NCI-H1105 (cell line): ENCODE results near the gene PKLR.
"Not testable (repeated sequence)": the region's sequence is repeated elsewhere in the genome, so short reads cannot be mapped to it uniquely, and the experiment has no call there.

Experiments
- DNase-seq: peaks from one replicate; lab custom pipeline; 2025; lab: John Stamatoyannopoulos, UW

The PKLR gene

DNA sequence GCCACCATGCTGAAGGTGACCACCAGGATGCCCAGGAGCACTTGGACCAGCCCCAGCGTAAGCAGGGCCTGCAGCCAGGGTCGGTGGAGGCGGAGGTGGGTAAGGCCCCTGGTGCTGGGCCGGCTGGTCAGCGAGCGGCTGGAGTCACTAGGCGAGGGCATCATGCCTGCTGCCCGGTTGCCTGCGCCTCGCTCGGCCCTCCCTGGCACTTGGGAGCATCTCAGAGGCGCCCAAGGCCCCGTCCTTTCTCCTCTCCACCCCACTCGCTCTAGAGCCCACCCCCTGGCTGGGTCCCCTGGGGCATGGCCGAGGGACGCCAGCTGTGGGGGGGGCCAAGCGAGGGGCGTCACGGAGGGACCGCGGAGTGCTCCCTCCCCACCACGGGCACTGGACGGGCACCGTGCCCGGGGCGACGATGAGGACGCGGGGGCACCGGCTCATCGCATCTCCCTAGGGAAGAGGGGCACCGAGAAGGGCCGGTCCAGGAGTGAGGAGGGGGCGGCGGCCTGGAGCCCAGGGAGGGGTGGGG lies 46.5 kb downstream of the PKLR start:
- peak; percentile 27 for DNase-seq

DNA sequence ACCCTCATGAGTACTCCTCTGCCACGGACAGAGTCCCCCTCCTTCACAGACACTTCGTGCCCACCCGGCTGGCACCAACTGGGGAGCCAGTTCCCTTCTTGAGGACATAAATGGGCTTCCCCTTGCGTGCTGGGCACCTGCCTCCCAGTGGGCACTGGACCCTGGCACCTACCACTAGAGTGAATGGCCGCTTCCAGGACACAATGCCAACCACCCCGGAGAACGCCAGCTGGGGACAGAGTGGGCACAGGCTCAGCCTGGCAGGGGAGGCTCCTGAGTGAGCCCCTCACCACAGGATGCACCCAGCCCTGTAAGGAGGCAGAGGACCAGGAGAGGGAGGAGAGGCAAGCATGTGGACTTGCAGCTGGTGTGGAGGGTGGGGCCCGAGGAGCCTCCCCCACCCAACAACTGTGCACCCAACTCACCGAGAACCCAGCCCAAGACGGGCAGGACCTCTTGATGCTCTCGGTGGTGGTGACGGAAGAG lies 47.0 kb downstream of the PKLR start:
- DNase-seq = no peak

DNA sequence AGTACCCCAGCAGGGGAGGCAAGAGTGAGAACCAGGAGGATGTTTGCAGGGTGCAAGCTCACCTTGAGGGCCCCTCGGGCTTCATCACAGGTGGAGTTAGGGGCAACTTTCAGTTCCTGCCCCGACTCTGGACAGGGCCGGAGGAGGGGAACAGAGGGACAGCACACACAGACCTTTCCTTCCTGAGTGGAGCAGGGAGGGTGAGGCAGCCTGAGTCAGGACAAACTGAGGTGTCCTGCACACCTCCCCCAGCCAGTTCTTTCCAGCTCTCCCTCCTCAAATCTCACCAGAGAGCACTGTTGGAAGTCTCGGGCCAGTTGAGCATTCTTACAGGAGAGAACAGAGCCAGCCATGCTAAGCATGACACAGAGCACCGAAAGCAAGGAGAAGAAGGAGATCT lies 47.4 kb downstream of the PKLR start:
- no peak for DNase-seq

DNA sequence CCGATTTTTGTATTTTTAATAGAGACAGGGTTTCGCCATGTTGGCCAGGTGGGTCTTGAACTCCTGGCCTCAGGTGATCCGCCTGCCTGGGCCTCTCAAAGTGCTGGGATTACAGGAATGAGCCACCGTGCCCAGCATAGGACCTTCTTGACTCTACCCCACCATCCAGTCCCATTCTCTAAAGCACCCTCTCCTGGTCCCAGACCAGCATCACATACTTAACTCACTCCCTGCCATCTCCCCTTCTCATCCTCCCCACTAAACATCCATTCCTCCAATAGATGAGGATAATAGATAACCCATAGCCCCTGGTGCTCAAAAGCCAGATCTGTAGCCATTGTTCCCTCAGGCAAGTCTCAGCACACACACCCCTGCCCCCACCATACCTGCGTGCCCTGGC lies 48.0 kb downstream of the PKLR start:
- no peak for DNase-seq

DNA sequence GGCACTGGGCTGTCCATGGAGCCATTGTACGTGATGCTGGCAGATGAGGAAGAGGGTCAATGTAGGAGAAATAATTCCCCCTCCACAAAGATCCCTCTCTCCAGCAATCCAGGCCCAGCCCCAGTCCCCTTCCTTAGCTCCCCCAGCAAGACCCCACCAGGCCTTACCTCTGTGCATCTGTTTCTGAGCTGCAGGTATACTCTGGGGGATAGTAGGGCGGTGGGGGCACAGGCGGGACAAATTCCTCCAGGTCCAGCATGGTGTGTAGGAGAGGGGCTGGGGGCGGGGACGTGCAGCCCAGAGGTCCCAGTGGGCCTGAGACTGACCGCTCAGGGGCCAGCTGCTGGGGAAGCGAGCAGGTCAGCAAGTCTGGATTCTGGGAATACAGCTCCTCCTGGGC lies 49.7 kb downstream of the PKLR start:
- DNase-seq = no peak

DNA sequence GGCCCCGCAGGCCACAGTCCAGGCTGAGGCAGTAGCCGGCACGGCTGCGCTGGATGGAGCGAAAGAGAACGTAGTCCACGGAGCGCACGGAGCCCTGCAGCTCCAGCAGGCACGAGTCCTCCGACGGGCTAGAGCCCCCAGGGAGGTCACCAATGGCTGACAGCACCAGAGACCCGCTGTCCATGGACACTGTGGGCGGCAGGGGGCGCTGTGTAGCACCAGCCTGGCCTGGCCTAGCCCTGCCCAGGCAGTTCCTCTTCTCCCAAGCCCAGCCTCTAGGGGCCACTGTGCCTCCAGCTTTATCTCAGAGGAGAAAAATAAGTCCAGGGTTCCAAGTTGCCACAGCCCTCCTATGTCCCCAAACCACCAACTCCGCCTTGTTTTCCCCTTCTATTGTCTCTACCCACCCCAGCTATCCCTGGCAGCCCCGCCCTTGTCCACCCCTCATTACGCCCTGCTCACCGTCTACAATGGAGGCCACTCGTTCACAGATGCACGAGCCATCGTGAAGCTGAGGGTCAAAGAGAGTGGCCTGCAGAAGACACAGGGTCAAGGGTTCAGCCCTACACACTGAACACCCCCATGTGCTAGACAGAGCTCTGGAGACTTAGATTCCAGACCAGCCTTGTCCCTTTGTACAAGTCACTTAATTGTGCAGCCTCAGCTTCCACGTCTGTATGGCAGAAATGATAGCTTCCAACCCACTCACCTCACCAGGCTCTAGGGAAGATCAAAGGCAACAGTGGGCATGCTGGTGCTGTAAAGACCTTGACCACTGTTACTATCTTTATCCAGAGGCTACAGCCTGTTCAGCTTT lies 50.4 kb downstream of the PKLR start:
- DNase-seq = peak; percentile 92

DNA sequence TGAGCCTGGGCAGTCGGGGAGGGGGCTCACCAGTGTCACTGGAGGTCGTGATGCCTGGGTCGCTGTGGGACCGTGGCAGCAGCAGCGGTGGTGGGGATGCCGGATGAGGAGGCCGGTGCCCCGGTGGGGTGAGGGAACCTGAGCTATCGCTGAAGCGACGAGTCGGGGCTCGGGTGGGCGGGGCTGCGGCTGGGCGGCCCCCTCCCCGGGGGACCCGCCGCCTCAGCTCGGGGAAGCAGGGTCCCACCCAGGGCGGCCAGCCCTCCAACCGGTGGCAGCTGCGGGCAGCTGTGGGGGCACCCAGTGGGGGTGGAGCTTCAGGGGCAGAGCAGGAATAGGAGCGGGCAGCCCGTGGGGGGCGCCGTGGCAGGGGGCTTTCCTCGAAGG lies 51.0 kb downstream of the PKLR start:
- DNase-seq = no peak

DNA sequence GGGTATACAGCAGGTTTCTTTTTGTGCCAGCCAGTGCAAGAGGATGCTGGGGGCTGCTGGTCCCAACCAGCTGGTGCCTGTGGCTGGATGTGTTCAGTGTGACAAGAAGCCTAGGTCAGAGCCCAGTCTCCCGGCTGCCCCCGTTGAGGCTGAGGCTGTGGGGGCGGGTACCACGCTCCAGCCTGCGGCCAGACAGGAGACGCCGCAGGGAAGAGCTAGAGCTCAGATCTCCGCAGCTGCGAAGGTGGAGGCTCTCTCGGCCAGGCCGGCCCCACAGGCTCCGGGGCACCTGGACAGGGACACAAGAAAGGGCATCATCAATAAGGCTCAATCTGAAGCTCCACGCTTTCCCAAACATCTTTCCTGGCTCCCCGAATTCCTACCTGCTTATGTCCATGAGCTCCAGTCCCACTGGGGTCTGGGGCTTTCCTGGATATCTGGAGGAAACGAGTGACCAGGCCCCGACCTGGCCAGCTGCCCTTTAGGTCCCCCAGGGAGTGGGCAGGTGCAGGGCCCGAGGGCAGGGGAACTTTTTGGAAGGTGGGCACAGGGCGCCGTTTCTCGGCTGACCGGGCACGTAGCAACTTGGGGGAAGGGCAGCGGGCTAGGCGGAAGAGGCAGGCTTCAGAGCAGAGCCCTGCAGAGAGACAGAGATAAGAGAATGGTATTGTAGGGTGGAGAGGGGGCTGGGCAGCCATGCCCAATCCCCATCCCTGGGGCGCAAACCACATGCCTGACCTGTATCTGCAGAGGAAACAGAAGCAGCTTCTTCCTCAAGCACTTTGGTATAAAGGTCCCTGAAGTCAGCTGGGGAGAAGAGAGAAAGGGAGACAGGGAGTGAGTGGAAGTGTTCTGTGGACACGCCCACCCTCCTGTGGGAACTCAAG lies 53.3 kb downstream of the PKLR start:
- DNase-seq = no peak

DNA sequence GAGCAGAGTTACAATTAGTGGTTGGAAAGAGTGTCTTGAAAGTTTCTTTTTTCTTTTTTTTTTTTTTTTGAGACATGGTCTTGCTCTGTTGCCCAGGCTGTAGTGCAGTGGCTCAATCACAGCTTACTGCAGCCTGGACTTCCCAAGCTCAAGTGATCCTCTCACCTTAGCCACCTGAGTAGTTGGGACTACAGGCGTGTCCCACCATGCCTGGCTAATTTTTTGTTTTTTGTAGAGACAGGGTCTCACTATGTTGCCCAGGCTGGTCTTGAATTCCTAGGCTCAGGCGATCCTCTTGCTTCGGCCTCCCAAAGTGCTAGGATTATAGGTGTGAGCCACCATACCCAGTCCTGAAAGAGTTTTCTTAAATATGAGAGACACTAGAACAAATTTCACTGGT lies 54.4 kb downstream of the PKLR start:
- not testable (repeated sequence) for DNase-seq

DNA sequence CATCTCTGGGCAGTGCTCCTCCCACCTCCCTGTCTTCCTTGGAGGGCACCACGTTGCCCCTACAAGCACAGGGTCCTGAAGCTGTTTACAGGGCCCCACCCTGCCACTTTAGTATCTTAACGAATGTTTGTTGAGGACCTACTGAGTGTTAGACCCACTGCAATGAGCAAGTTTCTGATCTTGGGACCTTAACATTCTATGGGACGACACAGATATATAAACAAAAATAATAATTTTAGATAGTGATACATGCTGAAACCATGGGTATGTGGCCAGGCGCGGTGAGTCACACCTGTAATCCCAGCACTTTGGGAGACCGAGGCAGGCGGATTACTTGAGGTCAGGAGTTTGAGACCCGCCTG lies 56.1 kb downstream of the PKLR start:
- DNase-seq = no peak

DNA sequence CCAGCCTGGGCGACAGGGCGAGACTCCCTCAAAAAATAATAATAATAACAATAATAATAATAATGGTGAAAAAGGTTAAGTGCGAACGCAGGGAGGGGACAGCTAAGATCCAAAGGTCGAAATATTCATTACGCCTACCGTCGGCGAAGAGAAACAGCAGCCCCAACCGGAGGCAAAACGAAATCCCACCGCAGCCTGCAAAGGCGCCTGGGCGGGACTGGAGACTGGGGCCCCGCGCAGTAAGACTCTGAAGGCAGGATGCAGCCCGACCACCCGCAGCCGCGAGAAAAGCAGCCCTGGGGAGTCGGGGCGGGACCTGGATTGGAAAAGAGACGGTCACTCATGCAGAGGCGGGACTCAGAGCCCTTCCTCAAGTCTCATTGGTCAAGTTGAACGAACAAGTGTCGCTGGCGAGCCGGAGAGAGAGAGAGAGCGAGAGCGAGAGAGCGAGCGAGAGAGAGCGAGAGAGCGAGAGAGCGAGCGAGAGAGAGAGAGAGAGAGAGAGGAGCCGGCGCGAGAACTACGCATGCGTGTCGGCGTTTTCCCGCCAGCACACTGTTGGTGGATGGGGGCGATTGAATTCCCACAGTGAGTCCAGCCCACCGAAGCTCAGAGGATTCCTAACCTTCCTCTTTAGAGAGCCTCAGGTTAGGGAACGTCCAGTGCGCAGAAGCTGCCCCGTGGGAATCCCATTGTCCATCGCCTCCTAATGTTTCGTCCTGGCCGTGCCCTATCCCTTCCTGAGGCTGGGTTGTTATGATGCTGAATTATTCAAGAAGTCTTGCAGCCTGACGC lies 56.7 kb downstream of the PKLR start:
- peak; percentile 98 for DNase-seq

DNA sequence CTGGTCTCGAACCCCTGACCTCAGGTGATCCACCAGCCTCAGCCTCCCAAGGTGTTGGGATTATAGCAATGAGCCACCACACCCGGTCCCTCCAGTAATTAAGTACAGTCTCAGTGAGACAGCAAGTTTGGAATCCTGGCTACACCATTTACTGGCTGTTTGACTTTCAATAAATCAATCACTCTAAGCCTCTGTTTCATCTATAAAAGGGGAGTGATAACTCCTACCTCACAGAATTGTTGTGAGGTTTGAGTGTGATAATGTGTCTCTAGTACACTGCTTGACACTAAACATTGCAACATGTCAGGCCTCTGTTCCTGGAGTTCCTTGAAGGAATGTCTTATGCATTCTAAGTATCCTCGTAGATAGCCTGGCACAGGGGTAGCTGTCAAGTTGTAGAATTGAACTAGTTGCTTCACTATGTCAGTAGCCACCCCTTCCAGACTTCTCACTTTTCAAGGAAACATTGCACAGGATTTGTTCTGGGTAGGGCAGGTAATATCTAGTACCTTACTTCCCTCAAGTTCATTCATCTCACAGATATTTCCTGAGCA lies 58.4 kb downstream of the PKLR start:
- no peak for DNase-seq

DNA sequence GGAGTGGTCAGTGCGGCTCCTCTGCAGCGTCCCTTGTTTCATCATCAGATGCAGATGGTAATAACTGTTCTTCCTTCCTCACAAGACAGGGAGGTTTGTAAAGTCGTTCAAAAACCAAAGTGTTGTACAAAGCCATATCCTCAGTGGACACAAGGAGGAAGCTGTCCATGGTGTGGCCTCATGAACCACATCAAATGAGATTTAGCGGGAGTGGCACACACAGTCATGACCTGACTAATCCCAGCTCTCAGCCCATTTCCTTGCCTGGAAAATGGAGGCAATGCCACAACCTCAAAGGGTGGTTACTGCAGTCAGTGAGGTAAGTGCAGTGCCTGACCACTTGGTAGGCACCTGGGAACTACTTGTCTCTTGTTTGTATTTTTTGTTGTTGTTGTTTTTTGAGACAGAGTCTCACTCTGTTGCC lies 59.4 kb downstream of the PKLR start:
- DNase-seq = no peak

DNA sequence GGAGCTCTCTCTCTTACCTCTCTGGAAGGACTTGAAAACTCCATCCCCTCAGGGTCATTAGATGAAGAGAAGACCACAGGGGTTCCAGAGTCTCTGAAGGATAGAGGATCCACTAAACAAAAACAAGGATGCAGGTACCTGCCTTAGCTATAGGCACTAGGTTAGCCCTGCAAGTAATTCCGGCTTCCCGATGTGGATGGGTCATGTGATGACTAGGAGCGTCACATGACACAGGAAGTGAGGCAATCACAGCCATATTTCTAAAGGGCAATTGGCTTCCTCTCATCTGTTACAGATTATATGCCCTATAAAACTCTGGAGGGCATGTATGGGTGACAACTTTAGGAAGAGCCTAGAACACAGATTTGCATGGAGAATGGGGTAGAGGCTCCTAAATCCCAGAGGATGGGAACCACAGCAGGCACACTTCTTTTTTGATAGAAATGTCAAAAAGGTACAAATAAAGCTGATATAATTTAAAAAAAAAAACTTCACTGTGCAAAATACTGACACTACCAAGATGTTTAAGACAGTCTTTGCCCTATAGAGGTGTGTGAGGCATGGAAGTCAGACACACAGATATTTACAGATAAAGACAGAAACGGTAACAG lies 60.1 kb downstream of the PKLR start:
- peak; percentile 77 for DNase-seq
